ENCODE results near the gene DDB1. TPM values are rescaled to one million over a fixed set of nuclear protein-coding genes. Genes with fewer than 3 reads are reported as not detected.

The DDB1 gene
- total and polyA plus RNA-seq, 10 of the 15 experiments (the other 5 are each of a cell fraction or from before 2014, with no cell fraction given) = 136 to 272 (median 216) TPM

GRCh38 chr11:61358566-61358965, 25.7 kb upstream of the DDB1 start (continued):
- TF ChIP-seq MYB (IDR thresholded peaks at IDR 0.05; ENCODE audit: borderline replicate concordance, low read depth, low read length) (no peak), CHD1 (IDR thresholded peaks at IDR 0.05; ENCODE audit: low read depth, low read length) (no peak), CTCF (IDR thresholded peaks at IDR 0.05 in 2 of 3, conservative IDR thresholded peaks at IDR 0.05 in 1 of 3; ENCODE audit: control insufficient read depth in 2 of 3, extremely low read depth in 1 of 3, insufficient read depth in 1 of 3, low read depth in 3 of 3, low read length in 3 of 3) (no peak), ATF3 (IDR thresholded peaks at IDR 0.05; ENCODE audit: borderline replicate concordance, extremely low read depth, low read depth, low read length) (no peak), EED (IDR thresholded peaks at IDR 0.05; ENCODE audit: low read depth) (no peak), ZNF207 (IDR thresholded peaks at IDR 0.05; ENCODE audit: borderline replicate concordance) (no peak)

GRCh38 chr11:61357894-61358239, 25.0 kb upstream of the DDB1 start:
- Histone ChIP-seq H3K9ac (ENCODE audit: control insufficient read depth, insufficient read depth, low read length) (peak overlapping the region; percentile 59), H3K36me3 (ENCODE audit: control insufficient read depth in 2 of 2, insufficient read depth in 2 of 2, low read length in 1 of 2) (peaks cover 3 to 15% of the 10 kb centered on the region in 2 experiments; a peak in 3 of 4 replicates), H4K20me1 (ENCODE audit: control insufficient read depth, insufficient read depth) (no peaks in the 10 kb centered on the region), H3K4me2 (ENCODE audit: control insufficient read depth, insufficient read depth) (peak overlapping the region; percentile 97), H2AFZ (ENCODE audit: control insufficient read depth, low read depth, low read length) (peak overlapping the region; percentile 16; the same call in 1 of the 2 replicates), H3K79me2 (ENCODE audit: control insufficient read depth, insufficient read depth, low read length) (peaks cover 44% of the 10 kb centered on the region), H3K9me3 (replicated peaks; ENCODE audit: control insufficient read depth, insufficient read depth, low read length) (no peaks in the 10 kb centered on the region), H3K4me3 (peak overlapping the region; percentile 54), H3K4me1 (ENCODE audit: control insufficient read depth, insufficient read depth, low read length) (peaks cover 34% of the 10 kb centered on the region), H3K27me3 (replicated peaks in 1 of 2; ENCODE audit: control insufficient read depth in 2 of 2, insufficient read depth in 2 of 2, low read length in 1 of 2) (no peaks in the 10 kb centered on the region), H3K27ac (ENCODE audit: control insufficient read depth, insufficient read depth) (peak overlapping the region; percentile 92)
- FAIRE-seq (no peak), ATAC-seq (no peak), DNase-seq (ENCODE audit: low read depth, low spot score) (no peak)
- in situ Hi-C loops (cut with MboI) = no loop called here
- 2% methylated on average over 6 of the region's 6 CpGs for WGBS (ENCODE audit: insufficient coverage, insufficient replicate concordance, low lambda C conversion rate, missing lambda C conversion rate)
- TF ChIP-seq ZBED1 (IDR thresholded peaks at IDR 0.05; ENCODE audit: borderline replicate concordance) (no peak), EGR1 (IDR thresholded peaks at IDR 0.05; ENCODE audit: borderline replicate concordance in 1 of 2, low read depth in 2 of 2, low read length in 2 of 2) (peak in 1 of 2 experiments; percentile 67; a peak in 1 of 3 replicates), RUNX3 (IDR thresholded peaks at IDR 0.05; ENCODE audit: low read length) (peak; percentile 79), BCL11A (IDR thresholded peaks at IDR 0.05; ENCODE audit: low read depth, low read length) (0 out of 2 replicates have a peak, but pooled peaks have one; percentile 25), PAX5 (IDR thresholded peaks at IDR 0.05; ENCODE audit: borderline replicate concordance, low read depth, low read length) (peak; percentile 29; the same call in 1 of the 2 replicates), RAD21 (IDR thresholded peaks at IDR 0.05; ENCODE audit: insufficient read depth, low read depth, low read length) (no peak), ZNF687 (IDR thresholded peaks at IDR 0.05) (no peak; the same call in 1 of the 2 replicates), CHD4 (IDR thresholded peaks at IDR 0.05) (0 out of 2 replicates have a peak, but pooled peaks have one; percentile 11), BHLHE40 (IDR thresholded peaks at IDR 0.05; ENCODE audit: borderline replicate concordance in 1 of 2, low read depth in 2 of 2, low read length in 1 of 2) (peak in 1 of 2 experiments; percentile 14; a peak in 1 of 4 replicates), NR2F1 (conservative IDR thresholded peaks at IDR 0.05) (no peak)
- BruUV-seq (replicated peaks) = no TSS peak
- ChIA-PET CTCF (interaction anchor here (1.0 to 23.9 kb wide), 6 partner anchors 8 to 34 kb away, joined by 3 to 387 read pairs (median 8); partner anchors contain the start of gene TMEM216), RAD21 (ENCODE audit: unreplicated experiment) (interaction anchor here (1.3 to 13.0 kb wide), 5 partner anchors 11 to 297 kb away, joined by 4 to 172 read pairs (median 42); partner anchors contain the start of genes CPSF7, DDB1, SDHAF2 and TKFC), POLR2A (interaction anchor here (1.0 to 8.7 kb wide), 7 partner anchors 11 to 197 kb away, joined by 4 to 111 read pairs (median 7); partner anchors contain the start of genes DDB1, TKFC, TMEM216 and VPS37C), SMC1A (ENCODE audit: uncharacterized antibody, unreplicated experiment) (interaction anchor here (0.8 to 12.8 kb wide), 5 partner anchors 12 to 375 kb away, joined by 3 to 243 read pairs (median 84); partner anchors contain the start of genes DDB1 and TKFC)
- intact Hi-C loops (cut with micrococcal nuclease; ENCODE audit: unreplicated experiment) = loop anchor here (2.0 kb wide), 2 partner anchors 21 to 27 kb away; no protein-coding TSS in a partner anchor

Measured in GM12878 (cell line).